Cortex of kidney (tissue), 1 donor: ENCODE results near the gene TREX2.
"Not testable (repeated sequence)": the region's sequence is repeated elsewhere in the genome, so short reads cannot be mapped to it uniquely, and the experiment has no call there.

Experiments
- DNase-seq: peaks from one replicate; lab custom pipeline; 2025; lab: John Stamatoyannopoulos, UW

Gene TREX2

GRCh38 chrX:153407736-153408135, 38.1 kb downstream of the TREX2 start:
- no peak for DNase-seq

GRCh38 chrX:153406903-153407302, 39.0 kb downstream of the TREX2 start:
- DNase-seq: no peak

GRCh38 chrX:153406011-153406410, 39.8 kb downstream of the TREX2 start:
- no peak for DNase-seq

- DNase-seq: no peak
These were observed 40.4 kb downstream of the TREX2 start for GRCh38 chrX:153405426-153405825.

GRCh38 chrX:153404333-153404732, 41.5 kb downstream of the TREX2 start:
- not testable (repeated sequence) for DNase-seq

GRCh38 chrX:153401133-153401764, 44.6 kb downstream of the TREX2 start, which contains the start of gene PNMA6E:
PNMA6E (minus strand) TSS chrX:153401350; CDS start chrX:153398849, 2,501 bp downstream.
- DNase-seq: no peak

- no peak for DNase-seq
These were observed 45.4 kb downstream of the TREX2 start for GRCh38 chrX:153400146-153401132.

- DNase-seq: no peak
These were observed 47.4 kb downstream of the TREX2 start for GRCh38 chrX:153398275-153398960.

GRCh38 chrX:153397256-153397960, 48.4 kb downstream of the TREX2 start:
- no peak for DNase-seq

- no peak for DNase-seq
These were observed 49.3 kb downstream of the TREX2 start for GRCh38 chrX:153396320-153397195.

- DNase-seq: no peak
These were observed 50.1 kb downstream of the TREX2 start for GRCh38 chrX:153395613-153396319.

GRCh38 chrX:153394612-153395011, 51.2 kb downstream of the TREX2 start:
- no peak for DNase-seq
